Right lobe of liver (tissue), 6 donors: ENCODE data around the gene MAST4. TPM values are rescaled to one million over a fixed set of nuclear protein-coding genes. Genes with fewer than 3 reads are reported as not detected.

Source experiments
- ATAC-seq, 4 donors: fragments of 200-7000 bp; cut with Tn5 transposase; one replicate each; pipeline ENCODE4 v1.9.1; 2020; ENCODE audit warnings: mild to moderate bottlenecking in 4 of 4, moderate library complexity in 4 of 4
- DNase-seq, 3 donors: peaks; one replicate each; pipeline ENCODE4 v3.0.0-alpha.2; 2020
- H3K27ac ChIP-seq, 3 donors: fragments of 200-600 bp; one replicate each; pipeline ENCODE4 v1.8.0; 2022
- H3K27me3 ChIP-seq, 2 donors: fragments of 200-600 bp; one replicate each; pipeline ENCODE4 v1.8.0; 2022
- H3K36me3 ChIP-seq, 4 donors: fragments of 200-600 bp; sonication (generic) in 1 of 4; one replicate each; pipeline versions ENCODE4 v1.5.1 to v1.8.0; 2017 to 2022; ENCODE audit warnings: control low read depth in 1 of 4
- H3K4me1 ChIP-seq, 4 donors: fragments of 200-600 bp; sonication (generic) in 1 of 4; one replicate each; pipeline versions ENCODE4 v1.5.1 to v1.8.0; 2017 to 2022; ENCODE audit warnings: control low read depth in 1 of 4
- H3K4me3 ChIP-seq, 3 donors: fragments of 200-600 bp; one replicate each; pipeline ENCODE4 v1.8.0; 2022
- H3K9me3 ChIP-seq, 4 donors: fragments of 200-600 bp; sonication (generic) in 1 of 4; one replicate each; pipeline versions ENCODE4 v1.5.1 to v1.8.0; 2017 to 2022; ENCODE audit warnings: control low read depth in 1 of 4
- CTCF ChIP-seq, 4 donors: fragments of 200-600 bp in 3 of 4; fragments of 450-650 bp in 1 of 4; IDR thresholded peaks; one replicate each; pipeline versions ENCODE4 v1.5.1 to v1.8.0; 2016 to 2022; ENCODE audit warnings: antibody characterized with exemption in 4 of 4, mild to moderate bottlenecking in 2 of 4
- POLR2A ChIP-seq: fragments of 450-650 bp; IDR thresholded peaks from one replicate; pipeline ENCODE4 v1.6.1; 2017; ENCODE audit warnings: antibody characterized with exemption, mild to moderate bottlenecking
- WGBS: methylation state at CpG from one replicate; pipeline ENCODE4 v1.1.6; 2018; ENCODE audit warnings: low coverage, low lambda C conversion rate; ENCODE audit not compliant: insufficient coverage; ENCODE audit errors: missing lambda C conversion rate; 5-methylcytosine and 5-hydroxymethylcytosine counted together
- intact Hi-C, 2 donors: fragments of 100-400 bp; cut with DNase I; formaldehyde crosslinking; loops; one replicate each; pipeline versions ENCODE4 v1.11.2 to v1.14.1; 2022
- total RNA-seq, 6 experiments: library from RNA; depleted of rRNA in 2 of 6; stranded (reverse); fragments of >200 nt in 2 of 6; fragmentation: NEBNext Ultra II Directional in 3 of 6; extraction: Animal tissue kit (Norgen Biotek cat#: 25700) in 3 of 6; gene quantifications; one replicate each; pipeline versions ENCODE4 v1.1.0 to v1.2.4, GENCODE V29; 2016 to 2023
- donor health status: DM: no; HTN: yes; CAD: no.
- donor health status: DM: no; HTN: no; CAD: no.
- donor health status: DM: no; HTN: no; CAD: no.
- donor health status: DM: no; HTN: yes; CAD: no.
- donor health status: DM: no; HTN: yes; CAD: no.

Gene MAST4
- total RNA-seq, 6 experiments from 2014 or later = 9.4 to 23.5 (median 13.9) TPM

- no peak for TF ChIP-seq POLR2A
- ATAC-seq = peak; percentile 21 to 53 (median 37)
- no peak overlapping the region for H3K4me3 ChIP-seq
- no peaks in the 10 kb centered on the region for H3K36me3 ChIP-seq
- no peak for DNase-seq
- H3K4me1 ChIP-seq = peaks cover 0 to 64% (median 16%) of the 10 kb centered on the region in 4 donors
- no peaks in the 10 kb centered on the region for H3K9me3 ChIP-seq
- H3K27me3 ChIP-seq = no peaks in the 10 kb centered on the region
- intact Hi-C loops = no loop called here
- WGBS = 32% methylated on average over 2 of the region's 2 CpGs
- H3K27ac ChIP-seq = peak overlapping the region in 2 of 3 donors; percentile 11 to 47
These were observed 434.3 kb downstream of the MAST4 start for GRCh38 chr5:67030289-67031056.

GRCh38 chr5:67031057-67031443, 434.9 kb downstream of the MAST4 start:
- Histone ChIP-seq H3K4me1 (peaks cover 0 to 58% (median 16%) of the 10 kb centered on the region in 4 donors), H3K4me3 (no peak overlapping the region), H3K27ac (peak overlapping the region; percentile 1 to 47 (median 11)), H3K9me3 (no peaks in the 10 kb centered on the region), H3K36me3 (no peaks in the 10 kb centered on the region), H3K27me3 (no peaks in the 10 kb centered on the region)
- 54% methylated on average over 3 of the region's 3 CpGs for WGBS
- ATAC-seq = no peak
- intact Hi-C loops = no loop called here
- TF ChIP-seq CTCF (IDR thresholded peaks at IDR 0.05) = no peak
- no peak for TF ChIP-seq POLR2A
- DNase-seq = no peak

- H3K36me3 ChIP-seq = no peaks in the 10 kb centered on the region
- no peaks in the 10 kb centered on the region for H3K9me3 ChIP-seq
- no peak for DNase-seq
- H3K27ac ChIP-seq = peak overlapping the region; percentile 1 to 47 (median 11)
- no peaks in the 10 kb centered on the region for H3K27me3 ChIP-seq
- ATAC-seq = peak; percentile 52 to 61 (median 54)
- 32% methylated on average over 3 of the region's 3 CpGs for WGBS
- intact Hi-C loops = no loop called here
- TF ChIP-seq POLR2A (no peak), CTCF (IDR thresholded peaks at IDR 0.05) (no peak)
- H3K4me1 ChIP-seq = peaks cover 0 to 52% (median 16%) of the 10 kb centered on the region in 4 donors
- no peak overlapping the region for H3K4me3 ChIP-seq
These were observed 435.5 kb downstream of the MAST4 start for GRCh38 chr5:67031692-67032091.

- Histone ChIP-seq H3K27ac (no peak overlapping the region), H3K36me3 (no peaks in the 10 kb centered on the region), H3K9me3 (no peaks in the 10 kb centered on the region), H3K4me3 (no peak overlapping the region), H3K27me3 (no peaks in the 10 kb centered on the region), H3K4me1 (peaks cover 0 to 49% (median 16%) of the 10 kb centered on the region in 4 donors)
- 50% methylated on average over 2 of the region's 2 CpGs for WGBS
- intact Hi-C loops = no loop called here
- DNase-seq = no peak
- peak; percentile 20 to 46 (median 31) for ATAC-seq
- TF ChIP-seq CTCF (IDR thresholded peaks at IDR 0.05) (no peak), POLR2A (no peak)
These were observed 436.9 kb downstream of the MAST4 start for GRCh38 chr5:67032921-67033664.
